ENCODE measurements around the gene BAHCC1. TPM values are rescaled to one million over a fixed set of nuclear protein-coding genes. Genes with fewer than 3 reads are reported as not detected.
A peak's percentile ranks its signal among the peaks of the same experiment; 100 is the strongest.

The BAHCC1 gene
- total RNA-seq, 1 experiment from 2014 or later = 8.7 TPM

- Histone ChIP-seq H3K4me3 (ENCODE audit: insufficient read depth, low read depth, low read length) (no peak overlapping the region), H3K27me3 (ENCODE audit: control insufficient read depth, insufficient read depth, low read length) (peaks cover 31% of the 10 kb centered on the region), H3K36me3 (replicated peaks; ENCODE audit: control insufficient read depth, insufficient read depth, low read length) (no peaks in the 10 kb centered on the region)
- no peak for DNase-seq
These were observed 91.0 kb downstream of the BAHCC1 start for GRCh38 chr17:81486199-81486810.

- DNase-seq = no peak
- H3K36me3 ChIP-seq (replicated peaks; ENCODE audit: control insufficient read depth, insufficient read depth, low read length) = no peaks in the 10 kb centered on the region
- no peak overlapping the region for H3K4me3 ChIP-seq (ENCODE audit: insufficient read depth, low read depth, low read length)
- peaks cover 25% of the 10 kb centered on the region for H3K27me3 ChIP-seq (ENCODE audit: control insufficient read depth, insufficient read depth, low read length)
These were observed 91.8 kb downstream of the BAHCC1 start for GRCh38 chr17:81487089-81487486.

- Histone ChIP-seq H3K36me3 (replicated peaks; ENCODE audit: control insufficient read depth, insufficient read depth, low read length) (no peaks in the 10 kb centered on the region), H3K27me3 (ENCODE audit: control insufficient read depth, insufficient read depth, low read length) (peaks cover 20% of the 10 kb centered on the region), H3K4me3 (ENCODE audit: insufficient read depth, low read depth, low read length) (peak overlapping the region; percentile 52)
- DNase-seq = peak; percentile 98
These were observed 92.4 kb downstream of the BAHCC1 start for GRCh38 chr17:81487487-81488275.

- Histone ChIP-seq H3K27me3 (ENCODE audit: control insufficient read depth, insufficient read depth, low read length) (peaks cover 15% of the 10 kb centered on the region), H3K4me3 (ENCODE audit: insufficient read depth, low read depth, low read length) (peak overlapping the region; percentile 52)
- DNase-seq = peak; percentile 67
These were observed 93.1 kb downstream of the BAHCC1 start for GRCh38 chr17:81488276-81488860.

GRCh38 chr17:81489012-81489997, 94.0 kb downstream of the BAHCC1 start:
- H3K4me3 ChIP-seq (ENCODE audit: insufficient read depth, low read depth, low read length) = no peak overlapping the region
- peak; percentile 85 for DNase-seq
- peaks cover 8% of the 10 kb centered on the region for H3K27me3 ChIP-seq (ENCODE audit: control insufficient read depth, insufficient read depth, low read length)
- no peaks in the 10 kb centered on the region for H3K36me3 ChIP-seq (replicated peaks; ENCODE audit: control insufficient read depth, insufficient read depth, low read length)

More at GRCh38 chr17:81488276-81488860, 93.1 kb downstream of the BAHCC1 start:
- no peaks in the 10 kb centered on the region for H3K36me3 ChIP-seq (replicated peaks; ENCODE audit: control insufficient read depth, insufficient read depth, low read length)

- DNase-seq = peak; percentile 75
- Histone ChIP-seq H3K27me3 (ENCODE audit: control insufficient read depth, insufficient read depth, low read length) (peaks cover 10% of the 10 kb centered on the region), H3K4me3 (ENCODE audit: insufficient read depth, low read depth, low read length) (no peak overlapping the region), H3K36me3 (replicated peaks; ENCODE audit: control insufficient read depth, insufficient read depth, low read length) (no peaks in the 10 kb centered on the region)
These were observed 95.0 kb downstream of the BAHCC1 start for GRCh38 chr17:81489998-81490992.

- no peaks in the 10 kb centered on the region for H3K36me3 ChIP-seq (replicated peaks; ENCODE audit: control insufficient read depth, insufficient read depth, low read length)
- no peak for DNase-seq
- H3K4me3 ChIP-seq (ENCODE audit: insufficient read depth, low read depth, low read length) = no peak overlapping the region
- peaks cover 10% of the 10 kb centered on the region for H3K27me3 ChIP-seq (ENCODE audit: control insufficient read depth, insufficient read depth, low read length)
These were observed 95.9 kb downstream of the BAHCC1 start for GRCh38 chr17:81491181-81491581.

- H3K27me3 ChIP-seq (ENCODE audit: control insufficient read depth, insufficient read depth, low read length) = peaks cover 10% of the 10 kb centered on the region; the same call in 1 of the 2 replicates
- no peak for DNase-seq
- H3K36me3 ChIP-seq (replicated peaks; ENCODE audit: control insufficient read depth, insufficient read depth, low read length) = no peaks in the 10 kb centered on the region
- no peak overlapping the region for H3K4me3 ChIP-seq (ENCODE audit: insufficient read depth, low read depth, low read length)
These were observed 96.5 kb downstream of the BAHCC1 start for GRCh38 chr17:81491761-81492160.

GRCh38 chr17:81492202-81492601, 96.9 kb downstream of the BAHCC1 start:
- Histone ChIP-seq H3K27me3 (ENCODE audit: control insufficient read depth, insufficient read depth, low read length) (peaks cover 10% of the 10 kb centered on the region; the same call in 1 of the 2 replicates), H3K4me3 (ENCODE audit: insufficient read depth, low read depth, low read length) (no peak overlapping the region), H3K36me3 (replicated peaks; ENCODE audit: control insufficient read depth, insufficient read depth, low read length) (no peaks in the 10 kb centered on the region)
- no peak for DNase-seq

- Histone ChIP-seq H3K36me3 (replicated peaks; ENCODE audit: control insufficient read depth, insufficient read depth, low read length) (no peaks in the 10 kb centered on the region), H3K27me3 (ENCODE audit: control insufficient read depth, insufficient read depth, low read length) (peaks cover 7% of the 10 kb centered on the region; the same call in 1 of the 2 replicates), H3K4me3 (ENCODE audit: insufficient read depth, low read depth, low read length) (no peak overlapping the region)
- no peak for DNase-seq
These were observed 97.4 kb downstream of the BAHCC1 start for GRCh38 chr17:81492706-81493105.

- no peak for DNase-seq
- Histone ChIP-seq H3K27me3 (ENCODE audit: control insufficient read depth, insufficient read depth, low read length) (peaks cover 7% of the 10 kb centered on the region; the same call in 1 of the 2 replicates), H3K36me3 (replicated peaks; ENCODE audit: control insufficient read depth, insufficient read depth, low read length) (no peaks in the 10 kb centered on the region), H3K4me3 (ENCODE audit: insufficient read depth, low read depth, low read length) (no peak overlapping the region)
These were observed 98.2 kb downstream of the BAHCC1 start for GRCh38 chr17:81493198-81494038.

- H3K27me3 ChIP-seq (ENCODE audit: control insufficient read depth, insufficient read depth, low read length) = peaks cover 7% of the 10 kb centered on the region; the same call in 1 of the 2 replicates
- H3K4me3 ChIP-seq (ENCODE audit: insufficient read depth, low read depth, low read length) = no peak overlapping the region
- no peaks in the 10 kb centered on the region for H3K36me3 ChIP-seq (replicated peaks; ENCODE audit: control insufficient read depth, insufficient read depth, low read length)
- no peak for DNase-seq
These were observed 99.5 kb downstream of the BAHCC1 start for GRCh38 chr17:81494626-81495377.
